Prostate gland (tissue), 2 donors: ENCODE data around the gene DTD2.

Experiments used
- CTCF ChIP-seq, 4 experiments: fragments of 200-600 bp in 2 of 4; fragments of 450-650 bp in 2 of 4; sonication (generic) in 2 of 4; IDR thresholded peaks; 1 replicate in 3 of 4; 2 replicates in 1 of 4; pipeline ENCODE4 v1.5.1; 2016 to 2019; ENCODE audit warnings: antibody characterized with exemption in 4 of 4, mild to moderate bottlenecking in 2 of 4, moderate library complexity in 2 of 4
- POLR2A ChIP-seq: fragments of 450-650 bp; IDR thresholded peaks from one replicate; pipeline ENCODE4 v1.6.1; 2016; ENCODE audit warnings: antibody characterized with exemption, mild to moderate bottlenecking
- POLR2AphosphoS5 ChIP-seq: sonication (generic); formaldehyde crosslinking; IDR thresholded peaks from one replicate; pipeline ENCODE4 v1.6.1; 2017; ENCODE audit warnings: antibody characterized with exemption

GRCh38 chr14:31492759-31493498, 35.6 kb upstream of the DTD2 start:
- TF ChIP-seq POLR2A (no peak), CTCF (IDR thresholded peaks at IDR 0.05) (no peak), POLR2AphosphoS5 (no peak)
